K562 (cell line): ENCODE data around the gene MGA. TPM values are rescaled to one million over a fixed set of nuclear protein-coding genes. Genes with fewer than 3 reads are reported as not detected.

Experiments used
- ARID2 ChIP-seq: fragments of 450-650 bp; IDR thresholded peaks from 2 replicates; pipeline ENCODE4 v1.6.1; 2017; ENCODE audit warnings: antibody characterized with exemption, mild to moderate bottlenecking
- CREB1 ChIP-seq, 2 experiments: sonication (generic) in 1 of 2; formaldehyde crosslinking in 1 of 2; IDR thresholded peaks; 2 replicates each; pipeline versions ENCODE4 v1.6.1 to v1.8.0; 2012 to 2022; ENCODE audit warnings: inconsistent platforms in 1 of 2, mild to moderate bottlenecking in 1 of 2, missing genetic modification reagents in 1 of 2, moderate library complexity in 1 of 2
- EZH2 ChIP-seq: IDR thresholded peaks from 2 replicates; pipeline ENCODE4 v1.6.1; 2012; ENCODE audit warnings: low read depth, mild to moderate bottlenecking, inconsistent platforms, low read length, borderline replicate concordance
- HNRNPL ChIP-seq: fragments of 200-400 bp; formaldehyde crosslinking; IDR thresholded peaks from 2 replicates; pipeline ENCODE4 v1.6.1; 2017; ENCODE audit warnings: low read depth, mild to moderate bottlenecking, low read length
- MAFK ChIP-seq: IDR thresholded peaks from 2 replicates; pipeline ENCODE4 v1.6.1; 2011; ENCODE audit warnings: low read length, improper control_type of control experiment
- MCM7 ChIP-seq, 2 experiments: fragments of 450-650 bp; IDR thresholded peaks; 2 replicates each; pipeline ENCODE4 v1.6.1; 2016 to 2018
- SETDB1 ChIP-seq: IDR thresholded peaks from one replicate; pipeline ENCODE4 v1.6.1; 2012; ENCODE audit warnings: low read length, control low read depth, inconsistent platforms
- ZNF121 ChIP-seq: sonication (generic); formaldehyde crosslinking; conservative IDR thresholded peaks from 2 replicates; pipeline ENCODE4 v1.8.0; 2022; ENCODE audit warnings: missing genetic modification reagents
- ZNF347 ChIP-seq: fragments of 450-650 bp; formaldehyde crosslinking; IDR thresholded peaks from 2 replicates; pipeline ENCODE4 v1.4.0; 2020; ENCODE audit warnings: low read depth, mild to moderate bottlenecking, moderate library complexity
- polyA plus RNA-seq, 8 experiments: library from polyadenylated mRNA; depleted of rRNA in 4 of 8; stranded (reverse) in 5 of 8; unstranded in 3 of 8; fragments of >200 nt; fragmentation: Nextera tagmentation in 2 of 8; fragmentation: Illumina TruSeq in 1 of 8; extraction: Ambion mirVana in 2 of 8; extraction: Trizol in 1 of 8; gene quantifications; 2 replicates each; pipeline versions ENCODE4 v1.2.1 to v1.2.3, GENCODE V29; 2011 to 2014; ENCODE audit warnings: inconsistent platforms in 1 of 8, missing spikeins in 1 of 8
- total RNA-seq, 7 experiments: library from RNA; depleted of rRNA in 6 of 7; stranded (reverse); fragments of >200 nt in 6 of 7; fragmentation: Illumina TruSeq in 2 of 7; extraction: Trizol in 2 of 7; gene quantifications; 2 replicates each; pipeline versions ENCODE4 v1.2.1 to v1.2.3, GENCODE V29; 2011 to 2021; ENCODE audit warnings: low replicate concordance in 1 of 7
- TF ChIP-seq, protein P1 (sequence below), 2 experiments: fragments of 450-650 bp; IDR thresholded peaks; 2 replicates each; pipeline ENCODE4 v1.6.1; 2016
- TF ChIP-seq, protein P2 (sequence below): fragments of 250-450 bp; sonication (Bioruptor Pico); IDR thresholded peaks from 2 replicates; pipeline ENCODE4 v1.8.0; 2021; ENCODE audit warnings: borderline replicate concordance, mild to moderate bottlenecking, moderate library complexity; ENCODE audit not compliant: poor library complexity, severe bottlenecking
- TF ChIP-seq, protein P3 (sequence below): sonication (generic); formaldehyde crosslinking; IDR thresholded peaks from 2 replicates; pipeline ENCODE4 v1.9.0; 2022; ENCODE audit warnings: mild to moderate bottlenecking, missing genetic modification reagents
- TF ChIP-seq, protein P4 (sequence below): fragments of 450-650 bp; IDR thresholded peaks from 2 replicates; pipeline ENCODE4 v1.6.1; 2016; ENCODE audit warnings: mild to moderate bottlenecking, moderate library complexity

MGA gene
- total and polyA plus RNA-seq, 9 of the 15 experiments (the other 6 are each of a cell fraction or from before 2014, with no cell fraction given), result 4.7 to 56.1 (median 21.1) TPM

DNA sequence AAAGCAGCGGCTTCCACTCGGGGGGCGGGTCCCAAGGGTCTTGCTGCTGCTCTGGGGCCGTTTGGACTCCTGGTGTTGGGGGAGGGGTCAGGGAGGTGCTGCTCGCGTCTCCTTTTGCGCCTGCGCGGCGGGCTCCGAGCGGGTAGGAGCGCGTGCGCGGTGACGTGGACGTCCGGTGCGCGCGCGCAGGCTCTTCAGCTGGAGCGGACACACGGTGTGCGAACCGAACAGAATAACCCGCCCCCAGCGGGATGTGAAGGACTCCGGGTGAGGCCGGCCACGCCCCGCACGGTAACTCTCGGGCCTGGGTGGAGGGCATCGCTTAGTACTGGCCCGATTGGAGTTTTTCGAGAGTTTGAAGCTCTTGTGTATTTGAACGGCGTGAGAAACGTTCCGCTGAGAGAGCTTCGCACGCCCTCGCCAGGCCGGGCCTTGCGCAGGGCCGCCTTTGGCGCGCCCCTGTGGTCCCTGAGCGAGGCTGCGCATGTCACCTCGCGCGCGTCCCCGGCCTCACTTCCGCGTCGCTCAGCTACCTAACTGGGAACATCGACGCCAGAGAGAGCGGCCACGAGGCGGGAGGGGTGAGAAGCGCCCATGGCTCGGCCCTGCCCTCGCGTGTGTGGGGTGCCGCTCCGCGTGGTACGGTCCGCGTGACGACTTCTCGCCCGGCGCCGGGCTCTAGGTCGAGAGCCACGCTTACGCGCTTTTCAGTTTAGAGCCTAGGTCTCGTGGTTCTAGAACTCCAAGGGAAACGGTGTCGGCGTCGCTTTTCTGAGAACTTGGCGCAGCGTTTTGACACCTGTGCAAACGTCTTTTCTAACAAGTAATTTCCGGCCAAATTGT lies at the start of gene MGA (continued):
- TF ChIP-seq, protein P1, sequence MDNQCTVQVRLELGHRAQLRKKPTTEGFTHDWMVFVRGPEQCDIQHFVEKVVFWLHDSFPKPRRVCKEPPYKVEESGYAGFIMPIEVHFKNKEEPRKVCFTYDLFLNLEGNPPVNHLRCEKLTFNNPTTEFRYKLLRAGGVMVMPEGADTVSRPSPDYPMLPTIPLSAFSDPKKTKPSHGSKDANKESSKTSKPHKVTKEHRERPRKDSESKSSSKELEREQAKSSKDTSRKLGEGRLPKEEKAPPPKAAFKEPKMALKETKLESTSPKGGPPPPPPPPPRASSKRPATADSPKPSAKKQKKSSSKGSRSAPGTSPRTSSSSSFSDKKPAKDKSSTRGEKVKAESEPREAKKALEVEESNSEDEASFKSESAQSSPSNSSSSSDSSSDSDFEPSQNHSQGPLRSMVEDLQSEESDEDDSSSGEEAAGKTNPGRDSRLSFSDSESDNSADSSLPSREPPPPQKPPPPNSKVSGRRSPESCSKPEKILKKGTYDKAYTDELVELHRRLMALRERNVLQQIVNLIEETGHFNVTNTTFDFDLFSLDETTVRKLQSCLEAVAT (IDR thresholded peaks at IDR 0.05), result no peak
- TF ChIP-seq SETDB1 (no peak), ARID2 (no peak), MAFK (no peak), HNRNPL (no peak), MCM7 (IDR thresholded peaks at IDR 0.05) (no peak), ZNF347 (CRISPR knock-in tag) (no peak), EZH2 (no peak), CREB1 (IDR thresholded peaks at IDR 0.05) (peak; percentile 63), CREB1 (CRISPR knock-in tag; IDR thresholded peaks at IDR 0.05) (peak; percentile 87), ZNF121 (CRISPR knock-in tag) (no peak; the same call in 1 of the 2 replicates)
- TF ChIP-seq, protein P2, sequence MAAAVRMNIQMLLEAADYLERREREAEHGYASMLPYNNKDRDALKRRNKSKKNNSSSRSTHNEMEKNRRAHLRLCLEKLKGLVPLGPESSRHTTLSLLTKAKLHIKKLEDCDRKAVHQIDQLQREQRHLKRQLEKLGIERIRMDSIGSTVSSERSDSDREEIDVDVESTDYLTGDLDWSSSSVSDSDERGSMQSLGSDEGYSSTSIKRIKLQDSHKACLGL (CRISPR knock-in tag), result peak; percentile 70
- TF ChIP-seq, protein P3, sequence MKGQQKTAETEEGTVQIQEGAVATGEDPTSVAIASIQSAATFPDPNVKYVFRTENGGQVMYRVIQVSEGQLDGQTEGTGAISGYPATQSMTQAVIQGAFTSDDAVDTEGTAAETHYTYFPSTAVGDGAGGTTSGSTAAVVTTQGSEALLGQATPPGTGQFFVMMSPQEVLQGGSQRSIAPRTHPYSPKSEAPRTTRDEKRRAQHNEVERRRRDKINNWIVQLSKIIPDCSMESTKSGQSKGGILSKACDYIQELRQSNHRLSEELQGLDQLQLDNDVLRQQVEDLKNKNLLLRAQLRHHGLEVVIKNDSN (CRISPR knock-in tag), result peak; percentile 62
- TF ChIP-seq, protein P4, sequence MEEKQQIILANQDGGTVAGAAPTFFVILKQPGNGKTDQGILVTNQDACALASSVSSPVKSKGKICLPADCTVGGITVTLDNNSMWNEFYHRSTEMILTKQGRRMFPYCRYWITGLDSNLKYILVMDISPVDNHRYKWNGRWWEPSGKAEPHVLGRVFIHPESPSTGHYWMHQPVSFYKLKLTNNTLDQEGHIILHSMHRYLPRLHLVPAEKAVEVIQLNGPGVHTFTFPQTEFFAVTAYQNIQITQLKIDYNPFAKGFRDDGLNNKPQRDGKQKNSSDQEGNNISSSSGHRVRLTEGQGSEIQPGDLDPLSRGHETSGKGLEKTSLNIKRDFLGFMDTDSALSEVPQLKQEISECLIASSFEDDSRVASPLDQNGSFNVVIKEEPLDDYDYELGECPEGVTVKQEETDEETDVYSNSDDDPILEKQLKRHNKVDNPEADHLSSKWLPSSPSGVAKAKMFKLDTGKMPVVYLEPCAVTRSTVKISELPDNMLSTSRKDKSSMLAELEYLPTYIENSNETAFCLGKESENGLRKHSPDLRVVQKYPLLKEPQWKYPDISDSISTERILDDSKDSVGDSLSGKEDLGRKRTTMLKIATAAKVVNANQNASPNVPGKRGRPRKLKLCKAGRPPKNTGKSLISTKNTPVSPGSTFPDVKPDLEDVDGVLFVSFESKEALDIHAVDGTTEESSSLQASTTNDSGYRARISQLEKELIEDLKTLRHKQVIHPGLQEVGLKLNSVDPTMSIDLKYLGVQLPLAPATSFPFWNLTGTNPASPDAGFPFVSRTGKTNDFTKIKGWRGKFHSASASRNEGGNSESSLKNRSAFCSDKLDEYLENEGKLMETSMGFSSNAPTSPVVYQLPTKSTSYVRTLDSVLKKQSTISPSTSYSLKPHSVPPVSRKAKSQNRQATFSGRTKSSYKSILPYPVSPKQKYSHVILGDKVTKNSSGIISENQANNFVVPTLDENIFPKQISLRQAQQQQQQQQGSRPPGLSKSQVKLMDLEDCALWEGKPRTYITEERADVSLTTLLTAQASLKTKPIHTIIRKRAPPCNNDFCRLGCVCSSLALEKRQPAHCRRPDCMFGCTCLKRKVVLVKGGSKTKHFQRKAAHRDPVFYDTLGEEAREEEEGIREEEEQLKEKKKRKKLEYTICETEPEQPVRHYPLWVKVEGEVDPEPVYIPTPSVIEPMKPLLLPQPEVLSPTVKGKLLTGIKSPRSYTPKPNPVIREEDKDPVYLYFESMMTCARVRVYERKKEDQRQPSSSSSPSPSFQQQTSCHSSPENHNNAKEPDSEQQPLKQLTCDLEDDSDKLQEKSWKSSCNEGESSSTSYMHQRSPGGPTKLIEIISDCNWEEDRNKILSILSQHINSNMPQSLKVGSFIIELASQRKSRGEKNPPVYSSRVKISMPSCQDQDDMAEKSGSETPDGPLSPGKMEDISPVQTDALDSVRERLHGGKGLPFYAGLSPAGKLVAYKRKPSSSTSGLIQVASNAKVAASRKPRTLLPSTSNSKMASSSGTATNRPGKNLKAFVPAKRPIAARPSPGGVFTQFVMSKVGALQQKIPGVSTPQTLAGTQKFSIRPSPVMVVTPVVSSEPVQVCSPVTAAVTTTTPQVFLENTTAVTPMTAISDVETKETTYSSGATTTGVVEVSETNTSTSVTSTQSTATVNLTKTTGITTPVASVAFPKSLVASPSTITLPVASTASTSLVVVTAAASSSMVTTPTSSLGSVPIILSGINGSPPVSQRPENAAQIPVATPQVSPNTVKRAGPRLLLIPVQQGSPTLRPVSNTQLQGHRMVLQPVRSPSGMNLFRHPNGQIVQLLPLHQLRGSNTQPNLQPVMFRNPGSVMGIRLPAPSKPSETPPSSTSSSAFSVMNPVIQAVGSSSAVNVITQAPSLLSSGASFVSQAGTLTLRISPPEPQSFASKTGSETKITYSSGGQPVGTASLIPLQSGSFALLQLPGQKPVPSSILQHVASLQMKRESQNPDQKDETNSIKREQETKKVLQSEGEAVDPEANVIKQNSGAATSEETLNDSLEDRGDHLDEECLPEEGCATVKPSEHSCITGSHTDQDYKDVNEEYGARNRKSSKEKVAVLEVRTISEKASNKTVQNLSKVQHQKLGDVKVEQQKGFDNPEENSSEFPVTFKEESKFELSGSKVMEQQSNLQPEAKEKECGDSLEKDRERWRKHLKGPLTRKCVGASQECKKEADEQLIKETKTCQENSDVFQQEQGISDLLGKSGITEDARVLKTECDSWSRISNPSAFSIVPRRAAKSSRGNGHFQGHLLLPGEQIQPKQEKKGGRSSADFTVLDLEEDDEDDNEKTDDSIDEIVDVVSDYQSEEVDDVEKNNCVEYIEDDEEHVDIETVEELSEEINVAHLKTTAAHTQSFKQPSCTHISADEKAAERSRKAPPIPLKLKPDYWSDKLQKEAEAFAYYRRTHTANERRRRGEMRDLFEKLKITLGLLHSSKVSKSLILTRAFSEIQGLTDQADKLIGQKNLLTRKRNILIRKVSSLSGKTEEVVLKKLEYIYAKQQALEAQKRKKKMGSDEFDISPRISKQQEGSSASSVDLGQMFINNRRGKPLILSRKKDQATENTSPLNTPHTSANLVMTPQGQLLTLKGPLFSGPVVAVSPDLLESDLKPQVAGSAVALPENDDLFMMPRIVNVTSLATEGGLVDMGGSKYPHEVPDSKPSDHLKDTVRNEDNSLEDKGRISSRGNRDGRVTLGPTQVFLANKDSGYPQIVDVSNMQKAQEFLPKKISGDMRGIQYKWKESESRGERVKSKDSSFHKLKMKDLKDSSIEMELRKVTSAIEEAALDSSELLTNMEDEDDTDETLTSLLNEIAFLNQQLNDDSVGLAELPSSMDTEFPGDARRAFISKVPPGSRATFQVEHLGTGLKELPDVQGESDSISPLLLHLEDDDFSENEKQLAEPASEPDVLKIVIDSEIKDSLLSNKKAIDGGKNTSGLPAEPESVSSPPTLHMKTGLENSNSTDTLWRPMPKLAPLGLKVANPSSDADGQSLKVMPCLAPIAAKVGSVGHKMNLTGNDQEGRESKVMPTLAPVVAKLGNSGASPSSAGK, result peak; percentile 100
